Esophagus squamous epithelium (tissue), 4 donors: ENCODE data around the gene STEEP1.

Experiments
- CTCF ChIP-seq, 6 experiments: fragments of 450-650 bp in 4 of 6; fragments of 200-600 bp in 2 of 6; sonication (generic) in 2 of 6; IDR thresholded peaks; one replicate each; pipeline ENCODE4 v1.5.1; 2016 to 2019; ENCODE audit warnings: antibody characterized with exemption in 6 of 6, mild to moderate bottlenecking in 4 of 6, moderate library complexity in 4 of 6
- POLR2A ChIP-seq, 4 donors: fragments of 450-650 bp; IDR thresholded peaks; one replicate each; pipeline ENCODE4 v1.6.1; 2017; ENCODE audit warnings: antibody characterized with exemption in 4 of 4, mild to moderate bottlenecking in 4 of 4, moderate library complexity in 3 of 4

DNA sequence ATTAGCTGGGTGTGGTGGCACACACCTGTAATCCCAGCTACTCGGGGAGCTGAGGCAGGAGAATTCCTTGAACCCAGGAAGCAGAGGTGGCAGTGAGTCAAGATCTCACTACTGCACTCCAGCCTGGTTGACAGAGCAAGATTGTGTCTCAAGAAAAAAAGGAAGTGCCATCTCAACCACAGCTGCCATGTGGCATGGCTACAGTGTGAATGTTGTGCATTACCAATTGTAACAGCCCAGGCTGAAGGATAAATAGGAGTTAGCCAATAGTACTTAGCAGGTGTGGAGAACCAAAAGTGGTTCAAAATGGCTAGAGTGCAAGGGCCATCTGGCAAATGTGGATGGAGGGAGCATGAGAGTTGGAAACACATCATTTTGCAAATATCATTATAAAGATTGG lies 68.0 kb downstream of the STEEP1 start:
- TF ChIP-seq CTCF (IDR thresholded peaks at IDR 0.05) (no peak), POLR2A (IDR thresholded peaks at IDR 0.05) (no peak)
